Measurements from ENCODE around the gene CRABP2. TPM values are rescaled to one million over a fixed set of nuclear protein-coding genes. Genes with fewer than 3 reads are reported as not detected.
A peak's percentile ranks its signal among the peaks of the same experiment; 100 is the strongest.

Gene CRABP2
- total and polyA plus RNA-seq, 2 of the 13 experiments (the other 11 are each of a cell fraction or from before 2014, with no cell fraction given) = 0.40 to 0.60 TPM

- Histone ChIP-seq H3K4me2 (ENCODE audit: low read depth, low read length) (peak overlapping the region; percentile 98), H4K20me1 (ENCODE audit: insufficient read depth, low read length) (peaks cover 8% of the 10 kb centered on the region), H3K4me3 (replicated peaks in 1 of 3; ENCODE audit: insufficient read depth in 1 of 3, low read depth in 2 of 3, low read length in 3 of 3) (peak overlapping the region; percentile 87 to 90 (median 88)), H3K36me3 (replicated peaks in 1 of 2; ENCODE audit: control insufficient read depth in 1 of 2, insufficient read depth in 2 of 2, low read length in 2 of 2) (no peaks in the 10 kb centered on the region), H3K9ac (ENCODE audit: insufficient read depth, low read depth, low read length) (peak overlapping the region; percentile 95), H3K4me1 (ENCODE audit: insufficient read depth, low read length) (peaks cover 48% of the 10 kb centered on the region), H3K27me3 (ENCODE audit: control insufficient read depth in 1 of 2, insufficient read depth in 2 of 2, low read length in 2 of 2) (no peaks in the 10 kb centered on the region; a peak in 1 of 5 replicates), H3K27ac (ENCODE audit: extremely low read length, insufficient read depth, low read length) (peak overlapping the region; percentile 100), H3K79me2 (ENCODE audit: insufficient read depth, low read length) (peaks cover 62% of the 10 kb centered on the region), H2AFZ (ENCODE audit: low read length) (no peak overlapping the region), H3K9me3 (ENCODE audit: low read length) (no peaks in the 10 kb centered on the region)
- ATAC-seq (no peak), FAIRE-seq (no peak), DNase-seq (ENCODE audit: low spot score) (no peak)
- ChIA-PET CTCF (ENCODE audit: low intra/inter-chr PET ratio, low total read pairs) (no interaction called here), POLR2A (interaction anchor here (1.0 to 4.5 kb wide), 6 partner anchors 9 to 23 kb away, joined by 4 to 67 read pairs (median 32); partner anchors contain the start of genes ISG20L2, METTL25B, MRPL24 and PRCC)
- BruUV-seq (replicated peaks) = no TSS peak
- under 1% methylated on average over 26 of the region's 64 CpGs for WGBS (ENCODE audit: low lambda C conversion rate)
- in situ Hi-C loops (cut with HindIII; ENCODE audit: extremely low pct_ligation_motif_present, low pct_unique_long_range_greater_than_20kb) (no loop called here), intact Hi-C loops (cut with micrococcal nuclease; ENCODE audit: unreplicated experiment) (loop anchor here (1.0 kb wide), 1 partner anchor 16 kb away; the partner anchor contains the start of gene PRCC)
- TF ChIP-seq ZC3H13 (CRISPR knock-in tag; IDR thresholded peaks at IDR 0.05) (no peak), NR2C2 (CRISPR knock-in tag; IDR thresholded peaks at IDR 0.05; ENCODE audit: borderline replicate concordance) (no peak), RERE (CRISPR knock-in tag; IDR thresholded peaks at IDR 0.05; ENCODE audit: low read depth) (0 out of 2 replicates have a peak, but pooled peaks have one; percentile 4), ZBTB2 (CRISPR knock-in tag; IDR thresholded peaks at IDR 0.05; ENCODE audit: low read depth) (0 out of 2 replicates have a peak, but pooled peaks have one; percentile 9), DMAP1 (CRISPR knock-in tag; IDR thresholded peaks at IDR 0.05) (0 out of 2 replicates have a peak, but pooled peaks have one; percentile 38), SRSF4 (IDR thresholded peaks at IDR 0.05; ENCODE audit: low read depth, low read length, poor library complexity, severe bottlenecking) (no peak), CREM (IDR thresholded peaks at IDR 0.05) (no peak), CREM (CRISPR knock-in tag; IDR thresholded peaks at IDR 0.05) (no peak), RXRA (CRISPR knock-in tag; IDR thresholded peaks at IDR 0.05) (0 out of 2 replicates have a peak, but pooled peaks have one; percentile 47), ZNF510 (CRISPR knock-in tag; IDR thresholded peaks at IDR 0.05; ENCODE audit: low read depth) (0 out of 2 replicates have a peak, but pooled peaks have one; percentile 20), PCBP1 (IDR thresholded peaks at IDR 0.05; ENCODE audit: borderline replicate concordance, low read depth, low read length) (0 out of 2 replicates have a peak, but pooled peaks have one; percentile 12), ZNF841 (CRISPR knock-in tag; IDR thresholded peaks at IDR 0.05; ENCODE audit: borderline replicate concordance) (peak; percentile 78; the same call in 1 of the 2 replicates), ZFY (CRISPR knock-in tag; IDR thresholded peaks at IDR 0.05) (0 out of 2 replicates have a peak, but pooled peaks have one; percentile 37), KMT2B (CRISPR knock-in tag; IDR thresholded peaks at IDR 0.05) (peak; percentile 51)
Measured at GRCh38 chr1:156750711-156751450, 45.5 kb upstream of the CRABP2 start.
